K562 (cell line): Measurements from ENCODE around the gene CASKIN2. TPM values are rescaled to one million over a fixed set of nuclear protein-coding genes. Genes with fewer than 3 reads are reported as not detected.

ENCODE experiments used
- ADNP ChIP-seq: fragments of 200-800 bp; sonication (Bioruptor generic); IDR thresholded peaks from 2 replicates; pipeline ENCODE4 v1.6.1; 2016; ENCODE audit warnings: missing genetic modification characterization, missing compliant biosample characterization
- ARHGAP35 ChIP-seq: fragments of 450-650 bp; IDR thresholded peaks from 2 replicates; pipeline ENCODE4 v1.6.1; 2018; ENCODE audit not compliant: partially characterized antibody
- BCOR ChIP-seq: fragments of 450-650 bp; IDR thresholded peaks from 2 replicates; pipeline ENCODE4 v1.6.1; 2016
- BRD9 ChIP-seq: fragments of 450-650 bp; IDR thresholded peaks from 2 replicates; pipeline ENCODE4 v1.6.1; 2018; ENCODE audit warnings: low read depth; ENCODE audit not compliant: partially characterized antibody
- HDAC2 ChIP-seq: fragments of 450-650 bp; IDR thresholded peaks from 2 replicates; pipeline ENCODE4 v1.6.1; 2016; ENCODE audit warnings: mild to moderate bottlenecking
- ILF3 ChIP-seq: fragments of 450-650 bp; IDR thresholded peaks from 2 replicates; pipeline ENCODE4 v1.6.1; 2018; ENCODE audit warnings: antibody characterized with exemption, mild to moderate bottlenecking, moderate library complexity, borderline replicate concordance
- JUN ChIP-seq, 2 experiments: sonication (generic) in 1 of 2; formaldehyde crosslinking in 1 of 2; IDR thresholded peaks; 2 replicates each; pipeline versions ENCODE4 v1.6.1 to v1.8.0; 2012 to 2022; ENCODE audit warnings: borderline replicate concordance in 2 of 2, mild to moderate bottlenecking in 2 of 2, improper control_type of control experiment in 1 of 2, low read depth in 1 of 2, low read length in 1 of 2, missing genetic modification reagents in 1 of 2
- KDM2B ChIP-seq: fragments of 250-450 bp; sonication (Bioruptor Pico); IDR thresholded peaks from 2 replicates; pipeline ENCODE4 v1.8.0; 2021; ENCODE audit warnings: mild to moderate bottlenecking, moderate library complexity
- KLF13 ChIP-seq: fragments of 450-650 bp; IDR thresholded peaks from 2 replicates; pipeline ENCODE4 v1.6.1; 2016; ENCODE audit warnings: missing genetic modification characterization, low read depth, mild to moderate bottlenecking, missing compliant biosample characterization, moderate library complexity, borderline replicate concordance
- MAX ChIP-seq: sonication (generic); formaldehyde crosslinking; IDR thresholded peaks from 2 replicates; pipeline ENCODE4 v1.9.0; 2022; ENCODE audit warnings: mild to moderate bottlenecking, missing genetic modification reagents
- NFIC ChIP-seq: fragments of 450-650 bp; IDR thresholded peaks from 2 replicates; pipeline ENCODE4 v1.6.1; 2017; ENCODE audit warnings: mild to moderate bottlenecking, inconsistent platforms
- PATZ1 ChIP-seq: fragments of 250-450 bp; sonication (Bioruptor Pico); IDR thresholded peaks from 2 replicates; pipeline ENCODE4 v1.5.0; 2020; ENCODE audit warnings: mild to moderate bottlenecking, borderline replicate concordance
- RBM25 ChIP-seq: fragments of 200-400 bp; formaldehyde crosslinking; IDR thresholded peaks from 2 replicates; pipeline ENCODE4 v1.6.1; 2018; ENCODE audit warnings: low read length, low read depth, moderate library complexity; ENCODE audit not compliant: severe bottlenecking
- SMARCA5 ChIP-seq: fragments of 450-650 bp; IDR thresholded peaks from 2 replicates; pipeline ENCODE4 v1.6.1; 2016
- SP1 ChIP-seq: sonication (generic); formaldehyde crosslinking; IDR thresholded peaks from 2 replicates; pipeline ENCODE4 v1.8.1; 2022; ENCODE audit warnings: mild to moderate bottlenecking, missing genetic modification reagents
- STAT5B ChIP-seq: fragments of 250-450 bp; sonication (Bioruptor Pico); IDR thresholded peaks from 2 replicates; pipeline ENCODE4 v1.8.0; 2021; ENCODE audit warnings: mild to moderate bottlenecking, inconsistent platforms
- THRA ChIP-seq: fragments of 450-650 bp; IDR thresholded peaks from 2 replicates; pipeline ENCODE4 v1.6.1; 2017; ENCODE audit warnings: mild to moderate bottlenecking, moderate library complexity
- ZBTB43 ChIP-seq: sonication (generic); formaldehyde crosslinking; IDR thresholded peaks from 2 replicates; pipeline ENCODE4 v1.8.0; 2023; ENCODE audit warnings: mild to moderate bottlenecking, missing genetic modification reagents
- ZBTB7A ChIP-seq: IDR thresholded peaks from 2 replicates; pipeline ENCODE4 v1.6.1; 2011; ENCODE audit warnings: low read depth, mild to moderate bottlenecking, low read length, moderate library complexity, borderline replicate concordance; ENCODE audit not compliant: control insufficient read depth
- ZFP36 ChIP-seq: fragments of 150-350 bp; IDR thresholded peaks from 2 replicates; pipeline ENCODE4 v1.6.1; 2018; ENCODE audit warnings: low read length, low read depth; ENCODE audit not compliant: partially characterized antibody
- ZNF146 ChIP-seq: IDR thresholded peaks from one replicate; pipeline ENCODE4 v1.6.1; 2018; ENCODE audit warnings: missing compliant biosample characterization; ENCODE audit not compliant: unreplicated experiment
- ZNF561 ChIP-seq: fragments of 450-650 bp; formaldehyde crosslinking; conservative IDR thresholded peaks from 2 replicates; pipeline ENCODE4 v1.4.0; 2020; ENCODE audit warnings: mild to moderate bottlenecking, moderate library complexity
- ZNF75A ChIP-seq: fragments of 450-650 bp; formaldehyde crosslinking; IDR thresholded peaks from 2 replicates; pipeline ENCODE4 v1.4.0; 2020; ENCODE audit warnings: mild to moderate bottlenecking
- polyA plus RNA-seq, 8 experiments: library from polyadenylated mRNA; depleted of rRNA in 4 of 8; stranded (reverse) in 5 of 8; unstranded in 3 of 8; fragments of >200 nt; fragmentation: Nextera tagmentation in 2 of 8; fragmentation: Illumina TruSeq in 1 of 8; extraction: Ambion mirVana in 2 of 8; extraction: Trizol in 1 of 8; gene quantifications; 2 replicates each; pipeline versions ENCODE4 v1.2.1 to v1.2.3, GENCODE V29; 2011 to 2014; ENCODE audit warnings: inconsistent platforms in 1 of 8, missing spikeins in 1 of 8
- total RNA-seq, 7 experiments: library from RNA; depleted of rRNA in 6 of 7; stranded (reverse); fragments of >200 nt in 6 of 7; fragmentation: Illumina TruSeq in 2 of 7; extraction: Trizol in 2 of 7; gene quantifications; 2 replicates each; pipeline versions ENCODE4 v1.2.1 to v1.2.3, GENCODE V29; 2011 to 2021; ENCODE audit warnings: low replicate concordance in 1 of 7

The CASKIN2 gene
- total and polyA plus RNA-seq, 9 of the 15 experiments (the other 6 are each of a cell fraction or from before 2014, with no cell fraction given), result 0.01 to 12.2 (median 2.1) TPM

GRCh38 chr17:75511270-75511609 is 4.1 kb downstream of the CASKIN2 start (continued):
- TF ChIP-seq ADNP (tag), result peak; percentile 83
- TF ChIP-seq PATZ1, result no peak
- TF ChIP-seq HDAC2, result peak; percentile 84
- TF ChIP-seq RBM25, result peak; percentile 92
- TF ChIP-seq MAX, result no peak
- TF ChIP-seq BCOR, result peak; percentile 96
- TF ChIP-seq ZNF561 (CRISPR knock-in tag), result no peak
- TF ChIP-seq STAT5B (CRISPR knock-in tag), result no peak
- TF ChIP-seq SP1, result no peak
- TF ChIP-seq JUN (IDR thresholded peaks at IDR 0.05; ENCODE audit: borderline replicate concordance, low read depth, low read length), result no peak
- no peak for TF ChIP-seq JUN (CRISPR knock-in tag; IDR thresholded peaks at IDR 0.05; ENCODE audit: borderline replicate concordance)
- TF ChIP-seq KDM2B (CRISPR knock-in tag), result no peak
- no peak for TF ChIP-seq ILF3
- TF ChIP-seq THRA, result no peak
- TF ChIP-seq ARHGAP35, result no peak
- TF ChIP-seq NFIC, result no peak
- TF ChIP-seq BRD9, result peak; percentile 37
- TF ChIP-seq ZNF75A (CRISPR knock-in tag), result no peak
- TF ChIP-seq ZNF146, result no peak
- no peak for TF ChIP-seq ZBTB43 (CRISPR knock-in tag)
- no peak for TF ChIP-seq ZBTB7A
- TF ChIP-seq SMARCA5, result peak; percentile 69; the same call in 1 of the 2 replicates
- TF ChIP-seq ZFP36, result peak; percentile 86
- TF ChIP-seq KLF13, result no peak
